SK-N-SH (cell line): ENCODE measurements around the gene GPR12.
A peak's percentile ranks its signal among the peaks of the same experiment; 100 is the strongest.

Experiments
- CTCF ChIP-seq: fragments of 200-600 bp; sonication (generic); IDR thresholded peaks from 2 replicates; pipeline ENCODE4 v1.6.1; 2017; ENCODE audit warnings: antibody characterized with exemption, mild to moderate bottlenecking, moderate library complexity
- EP300 ChIP-seq, 2 experiments: IDR thresholded peaks; 2 replicates each; pipeline versions ENCODE4 v1.4.0 to v1.6.1; 2012; ENCODE audit warnings: borderline replicate concordance in 1 of 2, low read depth in 1 of 2, low read length in 1 of 2
- EZH2phosphoT487 ChIP-seq: fragments of 200-600 bp; sonication (generic); IDR thresholded peaks from 2 replicates; pipeline ENCODE4 v1.6.1; 2017; ENCODE audit warnings: low read depth, mixed run types, mild to moderate bottlenecking, antibody characterized with exemption, moderate library complexity, borderline replicate concordance
- FOSL2 ChIP-seq: IDR thresholded peaks from 2 replicates; pipeline ENCODE4 v1.4.0; 2012; ENCODE audit warnings: low read depth, mild to moderate bottlenecking, moderate library complexity, borderline replicate concordance
- FOXM1 ChIP-seq: IDR thresholded peaks from 2 replicates; pipeline ENCODE4 v1.4.0; 2012; ENCODE audit warnings: low read depth, mild to moderate bottlenecking
- GATA2 ChIP-seq: sonication (generic); formaldehyde crosslinking; IDR thresholded peaks from 2 replicates; pipeline ENCODE4 v1.5.0; 2020; ENCODE audit warnings: mild to moderate bottlenecking, missing genetic modification reagents
- JUND ChIP-seq: IDR thresholded peaks from 2 replicates; pipeline ENCODE4 v1.4.0; 2012
- NFIC ChIP-seq: IDR thresholded peaks from 2 replicates; pipeline ENCODE4 v1.4.0; 2012; ENCODE audit warnings: borderline replicate concordance
- POLR2AphosphoS5 ChIP-seq: IDR thresholded peaks from 2 replicates; pipeline ENCODE4 v1.6.1; 2012; ENCODE audit warnings: low read depth, low read length
- RAD21 ChIP-seq: IDR thresholded peaks from 2 replicates; pipeline ENCODE4 v1.6.1; 2012; ENCODE audit warnings: mild to moderate bottlenecking, low read length
- SMC3 ChIP-seq: IDR thresholded peaks from 2 replicates; pipeline ENCODE4 v1.6.1; 2012; ENCODE audit warnings: low read depth, low read length, improper control_type of control experiment
- TCF12 ChIP-seq: IDR thresholded peaks from 2 replicates; pipeline ENCODE4 v1.4.0; 2012
- USF1 ChIP-seq: IDR thresholded peaks from 2 replicates; pipeline ENCODE4 v1.4.0; 2012; ENCODE audit warnings: low read depth, borderline replicate concordance

- TF ChIP-seq CTCF (peak; percentile 59), NFIC (no peak), EP300 (IDR thresholded peaks at IDR 0.05; ENCODE audit: borderline replicate concordance in 1 of 2, low read depth in 1 of 2, low read length in 1 of 2) (no peak), FOXM1 (no peak), RAD21 (peak; percentile 92), TCF12 (no peak), JUND (no peak), SMC3 (peak; percentile 89), USF1 (no peak), GATA2 (no peak), FOSL2 (no peak), POLR2AphosphoS5 (no peak), EZH2phosphoT487 (no peak)
These were observed 53.2 kb downstream of the GPR12 start for GRCh38 chr13:26707122-26708006.
